Thyroid gland (tissue), 4 donors: Measurements from ENCODE around the gene IGFBP5. TPM values are rescaled to one million over a fixed set of nuclear protein-coding genes. Genes with fewer than 3 reads are reported as not detected.

Experiments
- DNase-seq, 2 donors: peaks; one replicate each; pipeline ENCODE4 v3.0.0-alpha.2; 2019
- H3K27ac ChIP-seq, 3 donors: fragments of 200-600 bp; sonication (generic); 1 replicate in 2 of 3; 2 replicates in 1 of 3; pipeline ENCODE4 v1.5.1; 2016 to 2019; ENCODE audit warnings: mild to moderate bottlenecking in 1 of 3, moderate library complexity in 1 of 3
- H3K27me3 ChIP-seq: fragments of 200-600 bp; sonication (generic); one replicate; pipeline ENCODE4 v1.5.1; 2019
- H3K36me3 ChIP-seq, 2 donors: fragments of 200-600 bp; sonication (generic); one replicate each; pipeline ENCODE4 v1.5.1; 2016 to 2019
- H3K4me1 ChIP-seq, 2 donors: fragments of 200-600 bp; sonication (generic); one replicate each; pipeline ENCODE4 v1.5.1; 2017 to 2019
- H3K4me3 ChIP-seq, 3 donors: fragments of 200-600 bp; sonication (generic); replicated peaks in 1 of 3; 1 replicate in 2 of 3; 2 replicates in 1 of 3; pipeline ENCODE4 v1.5.1; 2016; ENCODE audit warnings: mild to moderate bottlenecking in 1 of 3
- H3K9me3 ChIP-seq: fragments of 200-600 bp; sonication (generic); one replicate; pipeline ENCODE4 v1.5.1; 2017
- CTCF ChIP-seq, 6 experiments: fragments of 200-600 bp in 3 of 6; fragments of 450-650 bp in 3 of 6; sonication (generic) in 3 of 6; IDR thresholded peaks; one replicate each; pipeline ENCODE4 v1.5.1; 2016 to 2019; ENCODE audit warnings: antibody characterized with exemption in 6 of 6, mild to moderate bottlenecking in 2 of 6, inconsistent platforms in 1 of 6, moderate library complexity in 1 of 6
- POLR2A ChIP-seq, 2 donors: fragments of 450-650 bp; IDR thresholded peaks; one replicate each; pipeline ENCODE4 v1.6.1; 2017; ENCODE audit warnings: antibody characterized with exemption in 2 of 2, mild to moderate bottlenecking in 2 of 2, moderate library complexity in 1 of 2
- WGBS, 2 donors: methylation state at CpG; one replicate each; pipeline ENCODE4 v1.1.5; 2017; 5-methylcytosine and 5-hydroxymethylcytosine counted together
- intact Hi-C: fragments of 100-400 bp; cut with DNase I; formaldehyde crosslinking; loops from one replicate; pipeline ENCODE4 v1.15.1; 2023
- total RNA-seq, 4 donors: library from RNA; depleted of rRNA; stranded (reverse); fragments of >200 nt; gene quantifications; one replicate each; pipeline ENCODE4 v1.2.3, GENCODE V29; 2016

Gene IGFBP5
- total RNA-seq, 4 donors from 2014 or later, result 704 to 1,519 (median 952) TPM

- H3K9me3 ChIP-seq, result no peaks in the 10 kb centered on the region
- peak in 1 of 2 donors; percentile 44 for DNase-seq
- H3K36me3 ChIP-seq, result peaks cover 23 to 31% of the 10 kb centered on the region in 2 donors
- TF ChIP-seq CTCF (IDR thresholded peaks at IDR 0.05) (no peak), POLR2A (IDR thresholded peaks at IDR 0.05) (no peak)
- H3K4me1 ChIP-seq, result no peaks in the 10 kb centered on the region
- H3K27me3 ChIP-seq, result no peaks in the 10 kb centered on the region
- intact Hi-C loops, result no loop called here
- WGBS, 2 donors, result 75 to 92% methylated on average over 8 to 11 of the region's 11 CpGs
- H3K4me3 ChIP-seq, result no peak overlapping the region
- no peak overlapping the region for H3K27ac ChIP-seq
Measured at GRCh38 chr2:216671081-216671411, 24.3 kb downstream of the IGFBP5 start.

DNA sequence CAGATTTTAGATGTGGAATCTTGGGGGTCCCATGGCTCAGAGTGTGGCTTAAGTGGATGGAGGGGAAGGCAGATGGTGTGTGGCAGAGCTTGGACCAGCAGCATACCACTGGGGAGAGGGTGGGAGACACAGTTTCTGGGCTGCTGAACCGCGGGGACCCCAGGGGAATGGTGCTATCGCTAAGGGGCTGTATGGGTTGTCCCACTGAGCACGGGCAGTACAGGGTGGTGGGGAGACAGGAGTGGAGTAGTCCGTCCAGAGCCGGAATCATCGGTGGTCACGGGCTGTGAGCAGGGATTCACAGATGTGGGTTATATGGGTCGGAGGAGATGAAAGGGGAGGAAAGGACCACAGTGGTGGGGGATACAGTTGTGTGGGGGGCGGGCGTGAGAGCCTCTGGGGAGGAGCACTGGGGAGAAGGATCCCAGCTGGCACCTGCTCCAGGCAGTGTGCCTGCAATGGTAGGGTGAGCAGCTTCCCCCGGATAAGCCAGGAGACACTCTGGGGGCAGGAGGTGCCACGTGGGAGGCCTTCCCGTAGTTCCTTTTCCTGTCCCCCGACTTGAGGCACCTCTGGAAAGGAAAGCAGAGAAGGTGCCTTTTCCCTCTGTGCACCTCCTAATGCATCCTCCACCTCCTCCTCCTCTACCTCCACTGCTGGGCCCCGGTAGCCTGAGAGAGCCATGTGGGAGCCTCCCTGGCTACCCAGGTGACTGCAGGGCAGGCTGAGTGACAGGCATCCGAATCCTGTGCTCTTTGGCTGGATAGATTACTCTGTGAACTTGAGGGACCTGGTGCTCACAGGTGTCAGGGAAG lies 24.9 kb downstream of the IGFBP5 start:
- H3K4me1 ChIP-seq, result peaks cover 0 to 6% of the 10 kb centered on the region in 2 donors
- H3K9me3 ChIP-seq, result no peaks in the 10 kb centered on the region
- DNase-seq, result peak; percentile 26 to 45
- no peak overlapping the region for H3K27ac ChIP-seq
- TF ChIP-seq POLR2A (IDR thresholded peaks at IDR 0.05) (no peak), CTCF (IDR thresholded peaks at IDR 0.05) (no peak)
- intact Hi-C loops, result no loop called here
- no peak overlapping the region for H3K4me3 ChIP-seq
- WGBS, 2 donors, result 47 to 53% methylated on average over 17 of the region's 17 CpGs
- no peaks in the 10 kb centered on the region for H3K27me3 ChIP-seq
- peaks cover 17 to 25% of the 10 kb centered on the region in 2 donors for H3K36me3 ChIP-seq

GRCh38 chr2:216666461-216667233 lies 28.7 kb downstream of the IGFBP5 start:
- 10 to 11% methylated on average over 9 of the region's 9 CpGs for WGBS, 2 donors
- H3K9me3 ChIP-seq, result no peaks in the 10 kb centered on the region
- no peaks in the 10 kb centered on the region for H3K27me3 ChIP-seq
- no peak overlapping the region for H3K27ac ChIP-seq
- peak; percentile 72 to 73 for DNase-seq
- TF ChIP-seq POLR2A (IDR thresholded peaks at IDR 0.05) (no peak), CTCF (IDR thresholded peaks at IDR 0.05) (peak; percentile 93 to 98 (median 96))
- H3K4me3 ChIP-seq, result no peak overlapping the region
- H3K4me1 ChIP-seq, result peaks cover 0 to 13% of the 10 kb centered on the region in 2 donors
- intact Hi-C loops, result loop anchor here (2.0 kb wide), 1 partner anchor 146 kb away; no protein-coding TSS in a partner anchor
- H3K36me3 ChIP-seq, result no peaks in the 10 kb centered on the region

DNA sequence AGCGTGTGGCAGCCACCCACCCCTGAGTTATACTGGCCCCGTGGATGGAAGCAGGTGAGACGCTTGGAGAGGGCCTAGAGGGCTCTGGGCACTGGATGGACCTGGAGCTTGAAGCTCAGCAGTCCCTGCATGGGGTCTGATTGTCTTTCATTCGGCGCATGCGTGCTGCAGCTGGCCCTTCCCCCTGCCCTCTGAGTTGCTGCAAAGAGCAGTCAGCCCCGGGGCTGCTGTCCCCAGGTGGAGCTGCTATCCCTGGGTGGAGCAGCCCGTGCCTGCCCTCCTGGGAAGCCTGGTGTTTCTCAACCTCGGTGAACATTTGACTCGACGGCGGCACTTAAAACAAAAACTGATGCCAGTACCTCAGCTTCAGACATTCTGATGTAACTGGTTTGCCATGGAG lies 29.6 kb downstream of the IGFBP5 start:
- intact Hi-C loops, result loop anchor here (2.0 kb wide), 1 partner anchor 145 kb away; no protein-coding TSS in a partner anchor
- TF ChIP-seq POLR2A (IDR thresholded peaks at IDR 0.05) (no peak), CTCF (IDR thresholded peaks at IDR 0.05) (no peak)
- WGBS, 2 donors, result 34 to 36% methylated on average over 7 to 12 of the region's 12 CpGs
- no peaks in the 10 kb centered on the region for H3K27me3 ChIP-seq
- no peak overlapping the region for H3K27ac ChIP-seq
- H3K4me3 ChIP-seq, result no peak overlapping the region
- peak; percentile 26 to 37 for DNase-seq
- H3K36me3 ChIP-seq, result no peaks in the 10 kb centered on the region
- no peaks in the 10 kb centered on the region for H3K9me3 ChIP-seq
- peaks cover 0 to 13% of the 10 kb centered on the region in 2 donors for H3K4me1 ChIP-seq

- intact Hi-C loops, result no loop called here
- Histone ChIP-seq H3K27me3 (no peaks in the 10 kb centered on the region), H3K36me3 (no peaks in the 10 kb centered on the region), H3K27ac (no peak overlapping the region), H3K4me3 (no peak overlapping the region), H3K4me1 (peaks cover 0 to 13% of the 10 kb centered on the region in 2 donors), H3K9me3 (no peaks in the 10 kb centered on the region)
- TF ChIP-seq POLR2A (IDR thresholded peaks at IDR 0.05), result no peak
- no peak for TF ChIP-seq CTCF (IDR thresholded peaks at IDR 0.05)
- WGBS, 2 donors, result 18 to 25% methylated on average over 7 of the region's 7 CpGs
- peak; percentile 82 to 83 for DNase-seq
Measured at GRCh38 chr2:216665242-216665641, 30.1 kb downstream of the IGFBP5 start.
